T-cell (primary cell): Measurements from ENCODE around the gene TAF4B. TPM values are rescaled to one million over a fixed set of nuclear protein-coding genes. Genes with fewer than 3 reads are reported as not detected.

ENCODE experiments used
- ATAC-seq, 4 experiments: fragments of 200-7000 bp in 3 of 4; fragments of 150-1000 bp in 1 of 4; cut with Tn5 transposase; replicated peaks in 1 of 4; 1 replicate in 3 of 4; 2 replicates in 1 of 4; pipeline ENCODE4 v1.10.0; 2021; ENCODE audit warnings: moderate library complexity in 3 of 4, mild to moderate bottlenecking in 2 of 4, moderate number of reproducible peaks in 1 of 4
- CTCF ChIA-PET, 2 donors: fragments of 300-600 bp; sonication (Branson Sonifier 250); formaldehyde crosslinking; loops; one replicate each; lab custom pipeline; 2022; ENCODE audit warnings: antibody characterized with exemption in 2 of 2; lab: Charles Lee
- POLR2A ChIA-PET, 2 donors: fragments of 300-600 bp; sonication (Branson Sonifier 250); formaldehyde crosslinking; loops; one replicate each; lab custom pipeline; 2022; ENCODE audit warnings: antibody characterized with exemption in 2 of 2; lab: Charles Lee
- DNase-seq, 35 experiments: peaks; one replicate each; pipeline versions ENCODE4 v3.0.0 to v3.0.0-alpha.2; 2013 to 2023
- H3K27ac ChIP-seq: one replicate; pipeline ENCODE4 v1.5.1; 2013; ENCODE audit warnings: low read length
- H3K27me3 ChIP-seq, 2 experiments: replicated peaks in 1 of 2; 1 replicate in 1 of 2; 2 replicates in 1 of 2; pipeline versions ENCODE4 v1.6.1 to v1.7.0; 2013; ENCODE audit warnings: low read length in 1 of 2, mixed read lengths in 1 of 2; ENCODE audit not compliant: control insufficient read depth in 2 of 2, insufficient read depth in 2 of 2; ENCODE audit errors: extremely low read depth in 1 of 2
- H3K36me3 ChIP-seq, 2 donors: 1 replicate in 1 of 2; 2 replicates in 1 of 2; pipeline versions ENCODE4 v1.6.1 to v1.7.0; 2013; ENCODE audit warnings: low read length in 1 of 2; ENCODE audit not compliant: control insufficient read depth in 2 of 2, insufficient read depth in 1 of 2; ENCODE audit errors: extremely low read depth in 1 of 2
- H3K4me1 ChIP-seq, 2 experiments: 1 replicate in 1 of 2; 2 replicates in 1 of 2; pipeline versions ENCODE4 v1.6.1 to v1.7.0; 2013; ENCODE audit warnings: low read length in 2 of 2, mixed read lengths in 1 of 2; ENCODE audit not compliant: insufficient read depth in 2 of 2, control insufficient read depth in 1 of 2; ENCODE audit errors: extremely low read depth in 1 of 2
- H3K4me3 ChIP-seq, 2 donors: 1 replicate in 1 of 2; 2 replicates in 1 of 2; pipeline versions ENCODE4 v1.5.1 to v1.7.0; 2013; ENCODE audit warnings: mild to moderate bottlenecking in 2 of 2, low read length in 1 of 2, moderate library complexity in 1 of 2; ENCODE audit not compliant: control insufficient read depth in 1 of 2; ENCODE audit errors: extremely low read depth in 1 of 2
- H3K9me3 ChIP-seq: 2 replicates; pipeline ENCODE4 v1.7.0; 2013
- H3K27ac Mint-ChIP-seq, 2 donors: one replicate each; pipeline ENCODE4 v1.8.0; 2020 to 2021; ENCODE audit warnings: mild to moderate bottlenecking in 2 of 2, mixed read lengths in 2 of 2
- H3K27me3 Mint-ChIP-seq, 2 donors: one replicate each; pipeline ENCODE4 v1.8.0; 2021 to 2022; ENCODE audit warnings: mixed read lengths in 2 of 2
- H3K36me3 Mint-ChIP-seq: one replicate; pipeline ENCODE4 v1.8.0; 2021; ENCODE audit warnings: mixed read lengths
- H3K4me1 Mint-ChIP-seq, 3 donors: one replicate each; pipeline ENCODE4 v1.8.0; 2020 to 2022; ENCODE audit warnings: mixed read lengths in 3 of 3, mild to moderate bottlenecking in 1 of 3
- H3K4me3 Mint-ChIP-seq, 3 donors: one replicate each; pipeline ENCODE4 v1.8.0; 2020 to 2022; ENCODE audit warnings: mild to moderate bottlenecking in 3 of 3, mixed read lengths in 3 of 3, moderate library complexity in 3 of 3
- H3K9me3 Mint-ChIP-seq, 3 donors: one replicate each; pipeline ENCODE4 v1.8.0; 2020 to 2022; ENCODE audit warnings: mixed read lengths in 3 of 3
- WGBS: methylation state at CpG from one replicate; pipeline ENCODE4 v1.1.5; 2013; ENCODE audit warnings: missing lambda C conversion rate; ENCODE audit not compliant: insufficient coverage; 5-methylcytosine and 5-hydroxymethylcytosine counted together
- total RNA-seq, 35 experiments: library from RNA in 6 of 35; stranded (reverse) in 6 of 35; fragments of 120-200 nt in 1 of 35; gene quantifications; one replicate each; pipeline versions ENCODE4 v1.2.1 to v1.2.4 and lab custom pipeline; 2013 to 2026

Gene TAF4B
- total RNA-seq, 5 donors from 2014 or later (not counting 1 experiment from before 2014, with no cell fraction given), result 9.9 to 17.1 (median 13.2) TPM

GRCh38 chr18:26336572-26336971, 110.3 kb downstream of the TAF4B start:
- no peak overlapping the region for H3K4me3 ChIP-seq
- Mint-ChIP-seq H3K27ac (no peak overlapping the region), H3K36me3 (peaks cover 30% of the 10 kb centered on the region), H3K9me3 (no peaks in the 10 kb centered on the region), H3K4me1 (peaks cover 0 to 7% (median 5%) of the 10 kb centered on the region in 3 donors), H3K27me3 (no peaks in the 10 kb centered on the region), H3K4me3 (no peak overlapping the region)
- no peak overlapping the region for H3K27ac ChIP-seq
- H3K27me3 ChIP-seq, result no peaks in the 10 kb centered on the region
- peaks cover 0 to 8% of the 10 kb centered on the region in 2 donors for H3K36me3 ChIP-seq
- ChIA-PET POLR2A (no interaction called here), CTCF (no interaction called here)
- no peak for ATAC-seq
- WGBS, result no CpG with 5 or more reads among the region's 1 CpG
- no peaks in the 10 kb centered on the region for H3K9me3 ChIP-seq
- H3K4me1 ChIP-seq, result no peaks in the 10 kb centered on the region
- no peak for DNase-seq

DNA sequence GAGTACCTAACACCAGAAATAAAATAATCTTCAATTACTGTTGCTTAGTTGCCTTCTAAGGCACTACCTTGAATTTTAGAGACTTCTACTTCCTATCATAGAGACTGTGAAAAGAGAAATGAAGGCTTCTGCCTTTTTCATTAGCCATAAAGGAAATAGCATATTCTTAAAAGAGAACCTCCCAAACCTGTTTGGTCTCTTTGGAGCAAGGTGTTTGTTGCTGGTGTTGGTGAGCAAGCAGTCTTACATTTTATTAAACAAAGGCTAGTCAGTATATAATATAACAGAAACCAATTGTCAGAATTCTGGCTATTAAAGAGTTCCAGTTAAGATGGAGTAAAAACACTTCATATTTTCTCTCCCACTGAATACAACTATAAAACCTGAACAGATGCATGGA, 116.4 kb downstream of the TAF4B start:
- Mint-ChIP-seq H3K36me3 (peaks cover 65% of the 10 kb centered on the region), H3K9me3 (peaks cover 9 to 30% (median 20%) of the 10 kb centered on the region in 3 donors), H3K27me3 (no peaks in the 10 kb centered on the region), H3K4me3 (no peak overlapping the region), H3K27ac (no peak overlapping the region), H3K4me1 (no peaks in the 10 kb centered on the region)
- H3K27me3 ChIP-seq, result no peaks in the 10 kb centered on the region
- no peaks in the 10 kb centered on the region for H3K4me1 ChIP-seq
- no peak overlapping the region for H3K4me3 ChIP-seq
- H3K9me3 ChIP-seq, result peaks cover 3% of the 10 kb centered on the region
- ChIA-PET CTCF (no interaction called here), POLR2A (interaction anchor here in 1 of 2 donors (0.6 kb wide), 1 partner anchor 117 kb away, joined by 5 read pairs; the partner anchor contains the start of gene TAF4B)
- no peak for ATAC-seq
- no peak overlapping the region for H3K27ac ChIP-seq
- no peak for DNase-seq
- H3K36me3 ChIP-seq, result peaks cover 0 to 5% of the 10 kb centered on the region in 2 donors

- Histone ChIP-seq H3K9me3 (peaks cover 3% of the 10 kb centered on the region), H3K36me3 (no peaks in the 10 kb centered on the region), H3K27me3 (no peaks in the 10 kb centered on the region), H3K4me3 (no peak overlapping the region), H3K27ac (no peak overlapping the region), H3K4me1 (no peaks in the 10 kb centered on the region)
- ChIA-PET CTCF (no interaction called here), POLR2A (no interaction called here)
- Mint-ChIP-seq H3K27me3 (no peaks in the 10 kb centered on the region), H3K27ac (no peak overlapping the region), H3K4me1 (no peaks in the 10 kb centered on the region), H3K9me3 (peaks cover 14 to 42% (median 31%) of the 10 kb centered on the region in 3 donors), H3K36me3 (peaks cover 42% of the 10 kb centered on the region), H3K4me3 (no peak overlapping the region)
- DNase-seq (no peak), ATAC-seq (no peak)
Observed at GRCh38 chr18:26350961-26351360, 124.7 kb downstream of the TAF4B start.

GRCh38 chr18:26356045-26356785, 130.0 kb downstream of the TAF4B start:
- CTCF ChIA-PET, result no interaction called here
- H3K27me3 Mint-ChIP-seq, result no peaks in the 10 kb centered on the region
- Histone ChIP-seq H3K4me1 (no peaks in the 10 kb centered on the region), H3K27ac (no peak overlapping the region), H3K36me3 (peaks cover 0 to 7% of the 10 kb centered on the region in 2 donors), H3K9me3 (no peaks in the 10 kb centered on the region), H3K4me3 (no peak overlapping the region), H3K27me3 (no peaks in the 10 kb centered on the region)
- no peak for DNase-seq
- H3K4me1 Mint-ChIP-seq, result no peaks in the 10 kb centered on the region
- H3K27ac Mint-ChIP-seq, result no peak overlapping the region
- no peak overlapping the region for H3K4me3 Mint-ChIP-seq
- ATAC-seq, result no peak
- POLR2A ChIA-PET, result interaction anchor here in 1 of 2 donors (0.6 kb wide), 1 partner anchor 403 kb away, joined by 7 read pairs; no protein-coding TSS in a partner anchor
- H3K9me3 Mint-ChIP-seq, result no peaks in the 10 kb centered on the region
- H3K36me3 Mint-ChIP-seq, result peaks cover 30% of the 10 kb centered on the region
- no CpG with 5 or more reads among the region's 4 CpGs for WGBS

GRCh38 chr18:26357960-26358359, 131.7 kb downstream of the TAF4B start:
- Histone ChIP-seq H3K27ac (no peak overlapping the region), H3K27me3 (no peaks in the 10 kb centered on the region), H3K9me3 (no peaks in the 10 kb centered on the region), H3K36me3 (peaks cover 0 to 7% of the 10 kb centered on the region in 2 donors), H3K4me3 (no peak overlapping the region), H3K4me1 (no peaks in the 10 kb centered on the region)
- H3K9me3 Mint-ChIP-seq, result no peaks in the 10 kb centered on the region
- no peak overlapping the region for H3K27ac Mint-ChIP-seq
- CTCF ChIA-PET, result no interaction called here
- POLR2A ChIA-PET, result no interaction called here
- no peaks in the 10 kb centered on the region for H3K27me3 Mint-ChIP-seq
- WGBS, result no CpG with 5 or more reads among the region's 1 CpG
- ATAC-seq (no peak), DNase-seq (no peak)
- no peak overlapping the region for H3K4me3 Mint-ChIP-seq
- peaks cover 26% of the 10 kb centered on the region for H3K36me3 Mint-ChIP-seq
- no peaks in the 10 kb centered on the region for H3K4me1 Mint-ChIP-seq

DNA sequence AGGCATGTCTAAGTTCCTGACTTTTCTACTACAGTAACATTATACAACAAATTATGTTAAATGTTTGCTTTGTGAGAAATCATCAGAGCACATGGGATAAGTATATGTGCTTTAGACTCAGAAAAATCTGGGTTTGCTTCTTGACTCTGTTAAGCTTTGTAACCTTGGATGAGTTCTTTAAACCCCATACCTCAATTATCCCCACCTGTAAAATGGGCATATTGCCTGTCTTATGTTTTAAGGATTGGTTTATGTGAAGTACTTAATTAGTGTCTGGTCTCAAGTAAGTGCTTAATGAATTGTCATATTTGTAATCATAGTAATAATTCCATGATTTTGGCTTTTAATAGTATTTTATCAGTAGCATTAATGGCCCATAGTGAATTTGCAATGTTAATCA, 135.8 kb downstream of the TAF4B start:
- Histone ChIP-seq H3K4me3 (no peak overlapping the region), H3K4me1 (no peaks in the 10 kb centered on the region), H3K9me3 (no peaks in the 10 kb centered on the region), H3K36me3 (peaks cover 0 to 7% of the 10 kb centered on the region in 2 donors), H3K27ac (no peak overlapping the region), H3K27me3 (no peaks in the 10 kb centered on the region)
- no peak overlapping the region for H3K27ac Mint-ChIP-seq
- H3K36me3 Mint-ChIP-seq, result peaks cover 33% of the 10 kb centered on the region
- CTCF ChIA-PET, result no interaction called here
- H3K4me1 Mint-ChIP-seq, result no peaks in the 10 kb centered on the region
- ATAC-seq, result no peak
- H3K9me3 Mint-ChIP-seq, result no peaks in the 10 kb centered on the region
- no peak for DNase-seq
- H3K4me3 Mint-ChIP-seq, result no peak overlapping the region
- no peaks in the 10 kb centered on the region for H3K27me3 Mint-ChIP-seq
- POLR2A ChIA-PET, result no interaction called here
